AG10803 (cell line): ENCODE measurements around the gene HOXB1.
"Not testable (repeated sequence)": the region's sequence is repeated elsewhere in the genome, so short reads cannot be mapped to it uniquely, and the experiment has no call there.

Experiments
- DNase-seq: peaks from one replicate; pipeline ENCODE4 v3.0.0; 2010; ENCODE audit warnings: low read depth
- H3K4me3 ChIP-seq: 2 replicates; pipeline ENCODE4 v1.5.1; 2011; ENCODE audit warnings: mild to moderate bottlenecking, low read length, control low read depth
- CTCF ChIP-seq: conservative IDR thresholded peaks from 2 replicates; pipeline ENCODE4 v1.5.1; 2011; ENCODE audit warnings: mild to moderate bottlenecking, low read length, control low read depth, inconsistent platforms

HOXB1 gene

GRCh38 chr17:48483471-48484131 is 47.2 kb downstream of the HOXB1 start:
- no peak overlapping the region for H3K4me3 ChIP-seq
- peak; percentile 99 for DNase-seq
- no peak for TF ChIP-seq CTCF

- no peak for TF ChIP-seq CTCF
- H3K4me3 ChIP-seq: peak overlapping the region; percentile 12; the same call in 1 of the 2 replicates
- DNase-seq: no peak
These were observed 47.8 kb downstream of the HOXB1 start for GRCh38 chr17:48483004-48483403.

- peak; percentile 75 for DNase-seq
- H3K4me3 ChIP-seq: not testable (repeated sequence)
These were observed 48.5 kb downstream of the HOXB1 start for GRCh38 chr17:48482301-48482700.

- no peak overlapping the region for H3K4me3 ChIP-seq
- no peak for DNase-seq
- TF ChIP-seq CTCF: no peak
These were observed 51.8 kb downstream of the HOXB1 start for GRCh38 chr17:48479014-48479402.
